ENCODE measurements around the gene OPN1MW2.
"Not testable (repeated sequence)": the region's sequence is repeated elsewhere in the genome, so short reads cannot be mapped to it uniquely, and the experiment has no call there.

OPN1MW2 gene

GRCh38 chrX:154239982-154240503 lies 20.5 kb downstream of the OPN1MW2 start:
- H3K9me3 ChIP-seq (ENCODE audit: insufficient read depth, low read length, severe bottlenecking); H3K4me1 ChIP-seq (ENCODE audit: insufficient read depth, low read length); ATAC-seq (ENCODE audit: insufficient read depth, low read depth); H4K20me1 ChIP-seq (ENCODE audit: insufficient read depth, low read length); DNase-seq; H3K36me3 ChIP-seq (ENCODE audit: insufficient read depth, low read length); H3K4me2 ChIP-seq (ENCODE audit: insufficient read depth, low read length); H3K9ac ChIP-seq (ENCODE audit: low read depth, low read length); H3K4me3 ChIP-seq (ENCODE audit: low read depth in 1 of 2, low read length in 2 of 2); H3K27me3 ChIP-seq (ENCODE audit: insufficient read depth, low read length, poor library complexity); H3K27ac ChIP-seq (ENCODE audit: low read length); H3K79me2 ChIP-seq (ENCODE audit: insufficient read depth, low read length); H2AFZ ChIP-seq (ENCODE audit: low read depth, low read length): not testable (repeated sequence)

DNA sequence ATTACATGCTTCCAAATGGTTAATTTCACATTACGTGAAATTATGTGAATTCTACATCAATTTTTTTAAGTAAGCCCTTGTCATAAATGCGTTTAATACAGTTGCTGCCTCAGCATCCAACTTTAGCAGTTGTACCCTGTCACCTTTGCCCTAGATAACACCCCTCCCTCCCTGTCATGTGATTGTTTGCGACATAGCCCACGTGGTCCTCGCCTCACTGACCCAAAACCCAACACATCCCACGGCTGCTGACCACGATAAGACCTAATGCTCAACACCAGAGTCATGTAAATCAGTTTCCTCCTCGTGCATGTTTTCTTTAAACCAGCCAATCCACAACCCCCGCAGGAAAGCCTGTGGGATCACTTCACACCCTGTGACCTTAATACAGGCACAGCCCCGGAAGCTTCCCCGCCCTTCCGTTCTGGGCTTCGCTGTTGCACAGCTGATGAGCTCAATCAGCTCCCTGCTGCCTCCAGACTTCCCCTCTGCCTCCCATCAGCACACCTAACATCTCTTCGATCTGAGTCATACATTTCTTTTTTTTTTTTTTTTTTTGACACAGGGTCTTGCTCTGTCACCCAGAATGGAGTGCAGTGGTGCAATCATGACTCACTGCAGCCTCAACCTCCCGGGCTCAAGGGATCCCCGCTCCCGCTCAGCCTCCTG lies 28.0 kb downstream of the OPN1MW2 start:
- H3K9me3 ChIP-seq (ENCODE audit: insufficient read depth, low read length, severe bottlenecking); H3K4me1 ChIP-seq (ENCODE audit: insufficient read depth, low read length); DNase-seq; H3K9ac ChIP-seq (ENCODE audit: low read depth, low read length); H3K4me3 ChIP-seq (ENCODE audit: low read depth in 1 of 2, low read length in 2 of 2); H3K27ac ChIP-seq (ENCODE audit: low read length); H3K36me3 ChIP-seq (ENCODE audit: insufficient read depth, low read length); H2AFZ ChIP-seq (ENCODE audit: low read depth, low read length); H3K27me3 ChIP-seq (ENCODE audit: insufficient read depth, low read length, poor library complexity); H3K4me2 ChIP-seq (ENCODE audit: insufficient read depth, low read length); H4K20me1 ChIP-seq (ENCODE audit: insufficient read depth, low read length); H3K79me2 ChIP-seq (ENCODE audit: insufficient read depth, low read length): not testable (repeated sequence)
- ATAC-seq (ENCODE audit: insufficient read depth, low read depth), result peak; percentile 99

- H3K9ac ChIP-seq (ENCODE audit: low read depth, low read length); ATAC-seq (ENCODE audit: insufficient read depth, low read depth); H3K4me2 ChIP-seq (ENCODE audit: insufficient read depth, low read length); H3K27ac ChIP-seq (ENCODE audit: low read length); H2AFZ ChIP-seq (ENCODE audit: low read depth, low read length); DNase-seq; H3K4me3 ChIP-seq (ENCODE audit: low read depth in 1 of 2, low read length in 2 of 2); H3K4me1 ChIP-seq (ENCODE audit: insufficient read depth, low read length); H3K36me3 ChIP-seq (ENCODE audit: insufficient read depth, low read length); H3K79me2 ChIP-seq (ENCODE audit: insufficient read depth, low read length); H3K9me3 ChIP-seq (ENCODE audit: insufficient read depth, low read length, severe bottlenecking); H3K27me3 ChIP-seq (ENCODE audit: insufficient read depth, low read length, poor library complexity); H4K20me1 ChIP-seq (ENCODE audit: insufficient read depth, low read length): not testable (repeated sequence)
These were observed 28.5 kb downstream of the OPN1MW2 start for GRCh38 chrX:154248076-154248475.

GRCh38 chrX:154257282-154257681 lies 37.7 kb downstream of the OPN1MW2 start, which contains the start of gene OPN1MW3:
OPN1MW3 (plus strand) TSS chrX:154257582; CDS start chrX:154257620, 38 bp downstream.
- DNase-seq; H3K4me3 ChIP-seq (ENCODE audit: low read depth in 1 of 2, low read length in 2 of 2); H3K9ac ChIP-seq (ENCODE audit: low read depth, low read length); H3K9me3 ChIP-seq (ENCODE audit: insufficient read depth, low read length, severe bottlenecking); H3K36me3 ChIP-seq (ENCODE audit: insufficient read depth, low read length); H3K4me2 ChIP-seq (ENCODE audit: insufficient read depth, low read length); H3K79me2 ChIP-seq (ENCODE audit: insufficient read depth, low read length); H4K20me1 ChIP-seq (ENCODE audit: insufficient read depth, low read length); H3K4me1 ChIP-seq (ENCODE audit: insufficient read depth, low read length); H2AFZ ChIP-seq (ENCODE audit: low read depth, low read length); H3K27me3 ChIP-seq (ENCODE audit: insufficient read depth, low read length, poor library complexity); H3K27ac ChIP-seq (ENCODE audit: low read length); ATAC-seq (ENCODE audit: insufficient read depth, low read depth): not testable (repeated sequence)

- not testable (repeated sequence) for H3K4me3 ChIP-seq (ENCODE audit: low read depth in 1 of 2, low read length in 2 of 2); H3K27me3 ChIP-seq (ENCODE audit: insufficient read depth, low read length, poor library complexity); H3K9me3 ChIP-seq (ENCODE audit: insufficient read depth, low read length, severe bottlenecking); H3K79me2 ChIP-seq (ENCODE audit: insufficient read depth, low read length); ATAC-seq (ENCODE audit: insufficient read depth, low read depth); H3K36me3 ChIP-seq (ENCODE audit: insufficient read depth, low read length); H3K9ac ChIP-seq (ENCODE audit: low read depth, low read length); H3K4me1 ChIP-seq (ENCODE audit: insufficient read depth, low read length); DNase-seq; H2AFZ ChIP-seq (ENCODE audit: low read depth, low read length); H3K27ac ChIP-seq (ENCODE audit: low read length); H4K20me1 ChIP-seq (ENCODE audit: insufficient read depth, low read length); H3K4me2 ChIP-seq (ENCODE audit: insufficient read depth, low read length)
These were observed 39.2 kb downstream of the OPN1MW2 start for GRCh38 chrX:154258711-154259110.

DNA sequence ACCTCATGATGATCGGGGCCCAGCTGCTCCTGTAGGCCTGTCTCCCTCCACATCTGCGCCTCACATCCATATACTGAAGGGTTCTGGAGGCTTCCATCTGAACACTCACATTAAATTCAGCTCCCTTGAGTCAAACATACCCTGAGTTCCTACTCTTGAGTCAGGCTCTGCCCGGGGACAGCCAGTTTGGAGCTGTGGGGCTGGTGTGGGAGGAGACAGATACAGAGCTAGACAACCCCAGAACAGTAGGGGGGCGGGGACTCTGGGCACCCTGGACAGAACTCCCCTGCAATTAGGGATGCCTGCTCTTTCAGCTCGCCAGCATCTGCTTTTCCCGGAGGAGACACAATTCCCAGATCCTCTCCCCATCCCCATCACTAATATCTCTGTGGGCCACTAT lies 43.5 kb downstream of the OPN1MW2 start:
- not testable (repeated sequence) for H3K36me3 ChIP-seq (ENCODE audit: insufficient read depth, low read length); H3K4me2 ChIP-seq (ENCODE audit: insufficient read depth, low read length); DNase-seq; H3K9ac ChIP-seq (ENCODE audit: low read depth, low read length); H3K4me3 ChIP-seq (ENCODE audit: low read depth in 1 of 2, low read length in 2 of 2); H4K20me1 ChIP-seq (ENCODE audit: insufficient read depth, low read length); H3K79me2 ChIP-seq (ENCODE audit: insufficient read depth, low read length); H3K4me1 ChIP-seq (ENCODE audit: insufficient read depth, low read length); H3K9me3 ChIP-seq (ENCODE audit: insufficient read depth, low read length, severe bottlenecking); ATAC-seq (ENCODE audit: insufficient read depth, low read depth); H3K27ac ChIP-seq (ENCODE audit: low read length); H2AFZ ChIP-seq (ENCODE audit: low read depth, low read length); H3K27me3 ChIP-seq (ENCODE audit: insufficient read depth, low read length, poor library complexity)

DNA sequence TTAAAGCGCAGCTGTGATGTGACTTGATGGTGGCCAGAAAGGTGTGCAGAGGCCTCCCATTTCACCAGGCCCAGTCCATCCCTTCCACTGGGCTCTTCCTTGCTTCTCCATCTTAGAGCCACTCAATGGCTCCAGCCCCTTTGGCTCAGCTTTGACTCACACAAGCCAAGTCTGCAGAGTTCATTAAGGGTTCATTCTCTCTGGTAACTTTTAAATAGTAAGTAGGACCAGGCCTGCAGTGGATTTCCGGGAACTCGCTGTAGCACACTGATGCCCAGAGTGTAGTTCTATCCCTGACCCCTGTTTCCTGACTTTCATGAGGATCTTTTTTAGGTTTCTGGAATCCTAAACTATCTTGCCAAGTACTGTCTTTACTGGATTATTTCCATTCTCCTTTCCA lies 49.7 kb downstream of the OPN1MW2 start:
- H3K79me2 ChIP-seq (ENCODE audit: insufficient read depth, low read length); DNase-seq; H4K20me1 ChIP-seq (ENCODE audit: insufficient read depth, low read length); H3K36me3 ChIP-seq (ENCODE audit: insufficient read depth, low read length); H2AFZ ChIP-seq (ENCODE audit: low read depth, low read length); H3K9ac ChIP-seq (ENCODE audit: low read depth, low read length); ATAC-seq (ENCODE audit: insufficient read depth, low read depth); H3K27me3 ChIP-seq (ENCODE audit: insufficient read depth, low read length, poor library complexity); H3K4me1 ChIP-seq (ENCODE audit: insufficient read depth, low read length); H3K4me2 ChIP-seq (ENCODE audit: insufficient read depth, low read length); H3K9me3 ChIP-seq (ENCODE audit: insufficient read depth, low read length, severe bottlenecking); H3K27ac ChIP-seq (ENCODE audit: low read length); H3K4me3 ChIP-seq (ENCODE audit: low read depth in 1 of 2, low read length in 2 of 2): not testable (repeated sequence)

All from DND-41 (cell line).